GM23338 (cell line): ENCODE results near the gene WWOX. TPM values are rescaled to one million over a fixed set of nuclear protein-coding genes. Genes with fewer than 3 reads are reported as not detected.

Experiments
- ATAC-seq: fragments of 200-7000 bp; cut with Tn5 transposase; 3 replicates; pipeline ENCODE4 v1.9.1; 2020
- DNase-seq: peaks from one replicate; pipeline ENCODE4 v3.0.0-alpha.2; 2015; ENCODE audit warnings: low spot score
- H2AFZ ChIP-seq: fragments of 200-600 bp; sonication (generic); 2 replicates; pipeline ENCODE4 v1.8.0; 2016; ENCODE audit warnings: antibody characterized with exemption, mild to moderate bottlenecking, moderate library complexity
- H3F3A ChIP-seq: fragments of 200-600 bp; sonication (generic); replicated peaks from 2 replicates; pipeline ENCODE4 v1.8.0; 2017; ENCODE audit warnings: antibody characterized with exemption, mixed run types, low read depth
- H3K27ac ChIP-seq: fragments of 200-600 bp; sonication (generic); 2 replicates; pipeline ENCODE4 v1.6.1; 2016; ENCODE audit warnings: low read depth
- H3K27me3 ChIP-seq: fragments of 200-600 bp; sonication (generic); 2 replicates; pipeline ENCODE4 v1.8.0; 2016; ENCODE audit warnings: mild to moderate bottlenecking, mixed run types, moderate library complexity; ENCODE audit not compliant: insufficient read depth
- H3K36me3 ChIP-seq: fragments of 200-600 bp; sonication (generic); 2 replicates; pipeline ENCODE4 v1.8.0; 2016; ENCODE audit warnings: mild to moderate bottlenecking; ENCODE audit not compliant: insufficient read depth
- H3K4me1 ChIP-seq: fragments of 200-600 bp; sonication (generic); 2 replicates; pipeline ENCODE4 v1.8.0; 2016; ENCODE audit warnings: mild to moderate bottlenecking, moderate library complexity; ENCODE audit not compliant: insufficient read depth
- H3K4me2 ChIP-seq: fragments of 200-600 bp; sonication (generic); 2 replicates; pipeline ENCODE4 v1.7.1; 2017; ENCODE audit warnings: mixed run types
- H3K4me3 ChIP-seq: fragments of 200-600 bp; sonication (generic); 2 replicates; pipeline ENCODE4 v1.6.1; 2016; ENCODE audit warnings: mixed run types
- H3K79me2 ChIP-seq: fragments of 200-600 bp; sonication (generic); replicated peaks from 2 replicates; pipeline ENCODE4 v1.8.0; 2017; ENCODE audit warnings: mild to moderate bottlenecking; ENCODE audit not compliant: insufficient read depth
- H3K9me2 ChIP-seq: fragments of 200-600 bp; sonication (generic); 2 replicates; pipeline ENCODE4 v1.8.0; 2017; ENCODE audit not compliant: insufficient read depth
- H4K20me1 ChIP-seq: fragments of 200-600 bp; sonication (generic); replicated peaks from 2 replicates; pipeline ENCODE4 v1.8.0; 2017; ENCODE audit warnings: mild to moderate bottlenecking; ENCODE audit not compliant: insufficient read depth
- H3K27ac Mint-ChIP-seq: 2 replicates; pipeline ENCODE4 v1.8.0; 2020; ENCODE audit warnings: inconsistent platforms, mild to moderate bottlenecking, moderate library complexity, mixed read lengths
- H3K27me3 Mint-ChIP-seq: 3 replicates; pipeline ENCODE4 v1.8.0; 2022; ENCODE audit warnings: low read depth, mild to moderate bottlenecking, moderate library complexity, mixed read lengths, inconsistent platforms; ENCODE audit not compliant: insufficient read depth, poor library complexity
- H3K36me3 Mint-ChIP-seq: 3 replicates; pipeline ENCODE4 v1.8.0; 2021; ENCODE audit warnings: low read depth, mild to moderate bottlenecking, inconsistent platforms, moderate library complexity, mixed read lengths
- H3K4me1 Mint-ChIP-seq: 3 replicates; pipeline ENCODE4 v1.8.0; 2020; ENCODE audit warnings: mild to moderate bottlenecking, inconsistent platforms, mixed read lengths
- H3K4me3 Mint-ChIP-seq: 3 replicates; pipeline ENCODE4 v1.8.0; 2021; ENCODE audit warnings: moderate library complexity, mild to moderate bottlenecking, inconsistent platforms, mixed read lengths
- H3K9me3 Mint-ChIP-seq: 3 replicates; pipeline ENCODE4 v1.8.0; 2020; ENCODE audit warnings: moderate library complexity, mild to moderate bottlenecking, inconsistent platforms, mixed read lengths
- CREB1 ChIP-seq: fragments of 250-450 bp; sonication (Bioruptor Pico); IDR thresholded peaks from 2 replicates; pipeline ENCODE4 v1.5.0; 2020; ENCODE audit warnings: low read depth, mild to moderate bottlenecking, moderate library complexity
- CTCF ChIP-seq, 2 experiments: fragments of 200-600 bp in 1 of 2; sonication (generic) in 1 of 2; conservative IDR thresholded peaks; 2 replicates each; pipeline versions ENCODE4 v1.5.1 to v1.6.1; 2016 to 2017; ENCODE audit warnings: antibody characterized with exemption in 2 of 2, low read depth in 2 of 2, mild to moderate bottlenecking in 2 of 2, moderate library complexity in 1 of 2
- ETS1 ChIP-seq: IDR thresholded peaks from 2 replicates; pipeline ENCODE4 v1.6.1; 2016; ENCODE audit warnings: antibody characterized with exemption
- EZH2 ChIP-seq: fragments of 200-600 bp; sonication (generic); IDR thresholded peaks from one replicate; pipeline ENCODE4 v1.8.0; 2017; ENCODE audit warnings: antibody characterized with exemption, mild to moderate bottlenecking, low read depth; ENCODE audit not compliant: unreplicated experiment
- EZH2phosphoT487 ChIP-seq: fragments of 200-600 bp; sonication (generic); IDR thresholded peaks from one replicate; pipeline ENCODE4 v1.8.1; 2018; ENCODE audit warnings: antibody characterized with exemption; ENCODE audit not compliant: unreplicated experiment
- JUNB ChIP-seq: IDR thresholded peaks from one replicate; pipeline ENCODE4 v1.6.1; 2016; ENCODE audit warnings: antibody characterized with exemption; ENCODE audit not compliant: unreplicated experiment
- NANOG ChIP-seq: IDR thresholded peaks from 2 replicates; pipeline ENCODE4 v1.6.1; 2016; ENCODE audit warnings: antibody characterized with exemption, borderline replicate concordance
- POLR2AphosphoS5 ChIP-seq: IDR thresholded peaks from 2 replicates; pipeline ENCODE4 v1.6.1; 2016; ENCODE audit warnings: antibody characterized with exemption, low read depth
- REST ChIP-seq: IDR thresholded peaks from one replicate; pipeline ENCODE4 v1.6.1; 2018; ENCODE audit warnings: antibody characterized with exemption; ENCODE audit not compliant: unreplicated experiment
- STAT1 ChIP-seq: IDR thresholded peaks from one replicate; pipeline ENCODE4 v1.6.1; 2016; ENCODE audit warnings: antibody characterized with exemption; ENCODE audit not compliant: unreplicated experiment
- ZNF114 ChIP-seq: fragments of 250-450 bp; sonication (Bioruptor Pico); IDR thresholded peaks from 2 replicates; pipeline ENCODE4 v1.5.0; 2020; ENCODE audit warnings: mild to moderate bottlenecking, moderate library complexity
- ZNF331 ChIP-seq: fragments of 250-450 bp; sonication (Bioruptor Pico); IDR thresholded peaks from 2 replicates; pipeline ENCODE4 v1.5.0; 2020; ENCODE audit warnings: low read depth, mild to moderate bottlenecking, moderate library complexity
- ZNF462 ChIP-seq: fragments of 250-450 bp; sonication (Bioruptor Pico); IDR thresholded peaks from 2 replicates; pipeline ENCODE4 v1.5.0; 2020; ENCODE audit warnings: mild to moderate bottlenecking, moderate library complexity
- polyA plus RNA-seq: library from polyadenylated mRNA; unstranded; fragments of >200 nt; fragmentation: Nextera tagmentation; extraction: Ambion mirVana; gene quantifications from 2 replicates; pipeline ENCODE4 v1.2.1, GENCODE V29; 2016
- total RNA-seq: library from RNA; depleted of rRNA; stranded (reverse); fragments of >200 nt; shearing (Covaris generic); gene quantifications from 2 replicates; pipeline ENCODE4 v1.2.3, GENCODE V29; 2014

WWOX gene
- total and polyA plus RNA-seq, 2 experiments from 2014 or later: 10.0 to 19.3 TPM

- Mint-ChIP-seq H3K36me3 (no peaks in the 10 kb centered on the region), H3K4me3 (no peak overlapping the region), H3K27me3 (peaks cover 3% of the 10 kb centered on the region), H3K27ac (no peak overlapping the region), H3K9me3 (no peaks in the 10 kb centered on the region), H3K4me1 (peaks cover 40% of the 10 kb centered on the region)
- Histone ChIP-seq H3F3A (no peaks in the 10 kb centered on the region), H4K20me1 (no peaks in the 10 kb centered on the region), H3K79me2 (no peaks in the 10 kb centered on the region), H3K36me3 (no peaks in the 10 kb centered on the region), H3K4me1 (no peaks in the 10 kb centered on the region; the same call in 1 of the 2 replicates), H3K27ac (no peak overlapping the region), H3K9me2 (0 out of 2 replicates have a peak, but pooled peaks cover 7% of the 10 kb centered on the region), H2AFZ (no peak overlapping the region), H3K4me3 (no peak overlapping the region), H3K27me3 (no peaks in the 10 kb centered on the region), H3K4me2 (no peak overlapping the region)
- TF ChIP-seq NANOG (no peak), STAT1 (no peak), ZNF331 (CRISPR knock-in tag) (no peak), JUNB (no peak), EZH2phosphoT487 (no peak), CREB1 (no peak), POLR2AphosphoS5 (no peak), ZNF462 (CRISPR knock-in tag) (no peak), ZNF114 (CRISPR knock-in tag) (no peak), CTCF (conservative IDR thresholded peaks at IDR 0.05; ENCODE audit: low read depth in 2 of 2) (no peak), ETS1 (no peak), REST (no peak), EZH2 (no peak)
- no peak for DNase-seq
- peak; percentile 42; the same call in 2 of the 3 replicates for ATAC-seq
Observed at GRCh38 chr16:78593352-78593751, 493.9 kb downstream of the WWOX start.
